22Rv1 (cell line): ENCODE data around the gene NCKAP5.

Experiments
- H3K27ac ChIP-seq: fragments of 450-650 bp; 2 replicates; pipeline ENCODE4 v1.5.1; 2017
- ZFX ChIP-seq: fragments of 450-650 bp; IDR thresholded peaks from 2 replicates; pipeline ENCODE4 v1.6.1; 2017; ENCODE audit warnings: antibody characterized with exemption, borderline replicate concordance
- TF ChIP-seq, protein P1 (sequence below): fragments of 450-650 bp; IDR thresholded peaks from 2 replicates; pipeline ENCODE4 v1.5.1; 2017; ENCODE audit warnings: mild to moderate bottlenecking

NCKAP5 gene

DNA sequence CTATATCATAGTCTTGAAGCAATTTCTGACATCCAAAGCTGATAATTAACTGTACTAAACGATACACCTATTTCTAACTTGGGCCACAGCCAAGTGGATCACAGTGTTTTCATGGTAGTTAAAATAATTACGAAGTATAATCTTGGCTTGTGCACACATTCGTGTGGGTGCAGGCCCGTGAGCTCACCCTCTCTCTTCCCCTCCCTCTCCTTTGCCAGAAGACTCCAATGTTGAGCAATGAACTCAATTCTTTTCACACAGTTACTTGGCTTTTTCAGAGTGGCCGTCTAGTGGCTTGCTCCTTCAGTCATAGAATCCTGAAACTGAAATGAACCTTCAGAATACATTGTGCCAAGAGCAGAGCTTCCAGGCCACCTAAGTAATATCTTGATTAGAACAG lies 178.7 kb downstream of the NCKAP5 start:
- TF ChIP-seq, protein P1, sequence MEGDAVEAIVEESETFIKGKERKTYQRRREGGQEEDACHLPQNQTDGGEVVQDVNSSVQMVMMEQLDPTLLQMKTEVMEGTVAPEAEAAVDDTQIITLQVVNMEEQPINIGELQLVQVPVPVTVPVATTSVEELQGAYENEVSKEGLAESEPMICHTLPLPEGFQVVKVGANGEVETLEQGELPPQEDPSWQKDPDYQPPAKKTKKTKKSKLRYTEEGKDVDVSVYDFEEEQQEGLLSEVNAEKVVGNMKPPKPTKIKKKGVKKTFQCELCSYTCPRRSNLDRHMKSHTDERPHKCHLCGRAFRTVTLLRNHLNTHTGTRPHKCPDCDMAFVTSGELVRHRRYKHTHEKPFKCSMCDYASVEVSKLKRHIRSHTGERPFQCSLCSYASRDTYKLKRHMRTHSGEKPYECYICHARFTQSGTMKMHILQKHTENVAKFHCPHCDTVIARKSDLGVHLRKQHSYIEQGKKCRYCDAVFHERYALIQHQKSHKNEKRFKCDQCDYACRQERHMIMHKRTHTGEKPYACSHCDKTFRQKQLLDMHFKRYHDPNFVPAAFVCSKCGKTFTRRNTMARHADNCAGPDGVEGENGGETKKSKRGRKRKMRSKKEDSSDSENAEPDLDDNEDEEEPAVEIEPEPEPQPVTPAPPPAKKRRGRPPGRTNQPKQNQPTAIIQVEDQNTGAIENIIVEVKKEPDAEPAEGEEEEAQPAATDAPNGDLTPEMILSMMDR = no peak
- no peak for TF ChIP-seq ZFX
- H3K27ac ChIP-seq = no peak overlapping the region

DNA sequence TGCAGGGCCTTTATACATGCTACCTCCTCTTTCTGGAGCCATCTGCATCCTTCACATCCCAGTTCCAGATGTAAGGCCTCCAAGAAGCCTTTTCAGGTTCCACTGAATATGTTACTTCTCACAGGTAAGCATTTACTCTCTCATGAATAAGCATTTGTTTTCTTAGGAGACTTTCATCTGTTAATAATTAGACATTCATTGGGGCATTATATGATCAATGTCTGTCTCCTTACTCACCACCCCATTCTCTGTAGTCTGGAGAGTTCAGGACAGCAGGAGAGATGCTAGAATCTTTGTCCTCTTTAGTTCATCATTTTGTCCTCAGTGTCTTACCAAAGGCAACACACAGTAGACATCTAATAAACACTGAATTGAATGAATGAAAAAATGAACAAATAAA lies 185.7 kb downstream of the NCKAP5 start:
- no peak overlapping the region for H3K27ac ChIP-seq
- TF ChIP-seq, protein P1 = no peak
- TF ChIP-seq ZFX = no peak

DNA sequence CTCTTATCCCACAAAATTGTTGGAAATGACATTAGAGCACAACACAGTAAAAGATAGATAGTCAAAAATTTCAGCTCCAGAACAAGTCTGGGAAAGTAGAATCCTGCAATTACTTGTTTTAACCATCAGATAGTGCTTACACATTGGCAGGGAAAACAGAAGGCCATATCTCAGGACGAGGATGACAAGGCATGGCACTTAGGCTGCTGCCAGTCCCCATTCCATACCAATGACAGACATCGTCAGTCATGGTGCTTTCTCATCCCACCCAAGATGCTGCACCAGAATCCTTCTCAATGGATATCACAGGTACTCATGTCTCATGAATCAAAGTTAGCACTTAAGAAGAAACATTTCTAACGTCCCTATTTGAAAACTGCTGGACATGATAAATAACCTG lies 187.3 kb downstream of the NCKAP5 start:
- TF ChIP-seq ZFX = no peak
- TF ChIP-seq, protein P1 = no peak
- H3K27ac ChIP-seq = no peak overlapping the region

DNA sequence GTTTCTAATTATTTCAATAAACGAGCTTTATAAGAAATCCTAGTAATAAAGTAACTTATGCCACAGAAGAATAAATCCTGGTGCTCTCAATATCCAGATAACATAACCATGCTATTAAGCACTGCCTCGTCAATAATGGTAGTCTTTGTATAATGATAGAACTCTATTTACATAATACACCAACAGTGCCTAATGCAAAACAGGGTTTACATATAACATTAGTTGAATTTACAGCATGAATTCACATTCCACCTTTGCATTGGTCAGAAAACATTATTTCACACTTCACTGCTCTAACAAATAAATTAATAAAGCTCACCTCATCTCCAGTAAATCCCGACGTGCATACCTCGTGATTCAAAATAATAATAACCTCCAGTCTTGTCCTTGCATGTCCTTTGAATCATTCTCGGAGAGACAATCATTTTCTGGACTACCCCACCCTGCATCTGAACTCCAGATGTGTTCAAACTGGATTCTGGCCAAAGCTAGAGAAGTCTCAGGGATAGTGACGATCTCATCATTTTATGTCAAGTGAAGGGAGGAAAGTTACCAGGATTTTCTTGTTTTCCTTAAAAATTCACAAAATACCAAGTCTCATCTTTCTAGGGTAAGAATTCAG lies 189.2 kb downstream of the NCKAP5 start:
- TF ChIP-seq, protein P1 = no peak
- TF ChIP-seq ZFX = no peak

DNA sequence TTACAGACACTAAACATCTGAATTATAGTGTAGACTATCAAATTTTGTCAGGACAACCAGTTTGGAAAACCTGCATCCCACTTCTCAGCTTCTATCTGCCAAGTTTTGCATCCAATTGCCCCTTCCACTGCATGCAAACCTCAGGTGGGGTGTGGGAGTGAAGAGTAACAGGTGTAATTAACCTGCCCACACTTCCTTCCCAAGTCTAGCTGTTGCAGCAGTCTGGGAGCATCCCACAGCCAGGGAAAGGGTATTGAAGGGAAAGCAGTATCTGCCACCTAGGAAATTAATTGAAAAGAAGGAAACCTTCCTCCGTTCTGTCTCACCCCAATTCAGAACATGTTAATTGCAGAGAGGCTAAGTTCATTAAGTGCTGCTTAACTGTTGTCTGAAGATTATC lies 189.9 kb downstream of the NCKAP5 start:
- no peak for TF ChIP-seq ZFX
- TF ChIP-seq, protein P1 = no peak
- no peak overlapping the region for H3K27ac ChIP-seq

More for the DNA sequence above, 189.2 kb downstream of the NCKAP5 start:
- H3K27ac ChIP-seq = no peak overlapping the region

DNA sequence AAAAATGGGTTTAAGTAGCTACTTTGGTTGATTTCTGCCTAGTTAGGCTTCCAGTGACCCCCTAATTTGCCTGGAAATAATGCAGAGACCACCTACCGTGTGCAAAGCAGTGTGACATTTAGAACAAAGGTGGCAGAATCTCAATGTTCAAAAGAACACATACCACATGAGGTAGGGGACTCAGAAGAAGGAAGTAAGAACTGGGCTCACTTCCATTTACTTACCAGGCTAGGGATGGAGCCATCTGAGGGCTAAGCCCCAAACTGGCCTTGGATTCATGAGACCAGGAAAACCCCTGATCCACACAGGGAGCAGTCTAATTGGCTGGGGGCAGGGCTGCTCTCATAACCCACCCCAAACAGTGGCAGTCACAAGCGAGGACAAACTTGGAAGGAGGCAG lies 190.7 kb downstream of the NCKAP5 start:
- no peak for TF ChIP-seq ZFX
- TF ChIP-seq, protein P1 = no peak
- no peak overlapping the region for H3K27ac ChIP-seq

DNA sequence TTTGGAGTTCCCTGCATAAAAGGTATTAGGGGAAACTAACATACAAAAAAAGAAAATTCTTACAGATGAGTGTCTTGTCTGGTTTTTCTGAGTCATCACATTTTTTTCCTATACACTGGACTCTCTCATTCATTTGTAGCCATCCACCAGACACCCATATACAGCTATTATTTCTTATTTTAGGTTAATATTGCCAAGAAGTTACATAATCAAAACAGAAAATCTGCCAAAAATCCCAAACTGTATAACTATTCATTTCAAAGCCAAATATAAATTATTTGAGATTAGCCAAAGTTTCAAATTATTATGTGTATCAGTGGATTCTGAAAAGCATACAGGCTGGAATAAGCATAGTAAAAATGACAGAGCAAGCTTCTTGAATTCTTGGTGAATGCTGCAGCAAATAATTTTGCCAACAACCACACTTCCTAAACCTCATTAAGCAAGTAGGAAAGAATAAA lies 191.2 kb downstream of the NCKAP5 start:
- H3K27ac ChIP-seq = no peak overlapping the region
- TF ChIP-seq, protein P1 = no peak
- no peak for TF ChIP-seq ZFX
